Natural killer cell (primary cell): ENCODE results near the gene NGEF. TPM values are rescaled to one million over a fixed set of nuclear protein-coding genes. Genes with fewer than 3 reads are reported as not detected.

Source experiments
- ATAC-seq, 3 donors: fragments of 150-1000 bp in 2 of 3; fragments of 200-7000 bp in 1 of 3; cut with Tn5 transposase; 1 replicate in 1 of 3; 2 replicates in 2 of 3; pipeline ENCODE4 v1.10.0; 2021; ENCODE audit warnings: mild to moderate bottlenecking in 2 of 3, moderate library complexity in 2 of 3
- DNase-seq, 2 donors: peaks; one replicate each; pipeline versions ENCODE4 v3.0.0 to v3.0.0-alpha.2; 2013 to 2021; ENCODE audit warnings: mixed read lengths in 1 of 2
- H3K27ac ChIP-seq: one replicate; pipeline ENCODE4 v1.5.1; 2013; ENCODE audit warnings: mild to moderate bottlenecking, low read length
- H3K27me3 ChIP-seq: one replicate; pipeline ENCODE4 v1.6.1; 2013; ENCODE audit warnings: low read length; ENCODE audit not compliant: control insufficient read depth, insufficient read depth
- H3K36me3 ChIP-seq: one replicate; pipeline ENCODE4 v1.6.1; 2013; ENCODE audit warnings: low read length; ENCODE audit not compliant: control insufficient read depth, insufficient read depth
- H3K4me1 ChIP-seq: one replicate; pipeline ENCODE4 v1.6.1; 2013; ENCODE audit warnings: low read length; ENCODE audit not compliant: control insufficient read depth, insufficient read depth
- H3K4me3 ChIP-seq: one replicate; pipeline ENCODE4 v1.5.1; 2013; ENCODE audit warnings: low read length
- H3K9me3 ChIP-seq: one replicate; pipeline ENCODE4 v1.6.1; 2013; ENCODE audit warnings: low read length; ENCODE audit not compliant: control insufficient read depth, insufficient read depth
- H3K27ac Mint-ChIP-seq, 2 donors: one replicate each; pipeline ENCODE4 v1.8.0; 2022; ENCODE audit warnings: mild to moderate bottlenecking in 2 of 2, mixed read lengths in 2 of 2, moderate library complexity in 1 of 2
- H3K27me3 Mint-ChIP-seq, 2 donors: one replicate each; pipeline ENCODE4 v1.8.0; 2022; ENCODE audit warnings: low read depth in 2 of 2, mixed read lengths in 2 of 2
- H3K36me3 Mint-ChIP-seq: one replicate; pipeline ENCODE4 v1.8.0; 2022; ENCODE audit warnings: mixed read lengths
- H3K4me1 Mint-ChIP-seq, 2 donors: one replicate each; pipeline ENCODE4 v1.8.0; 2022; ENCODE audit warnings: mixed read lengths in 2 of 2
- H3K4me3 Mint-ChIP-seq: one replicate; pipeline ENCODE4 v1.8.0; 2022; ENCODE audit warnings: mild to moderate bottlenecking, moderate library complexity, mixed read lengths
- H3K9me3 Mint-ChIP-seq, 2 donors: one replicate each; pipeline ENCODE4 v1.8.0; 2022; ENCODE audit warnings: mixed read lengths in 2 of 2
- WGBS: methylation state at CpG from one replicate; pipeline ENCODE4 v1.1.7; 2013; ENCODE audit warnings: missing lambda C conversion rate; ENCODE audit not compliant: insufficient coverage; 5-methylcytosine and 5-hydroxymethylcytosine counted together
- intact Hi-C: fragments of 100-400 bp; cut with micrococcal nuclease; formaldehyde crosslinking; loops from one replicate; pipeline ENCODE4 v1.14.2; 2022
- total RNA-seq, 4 donors: library from RNA; stranded (reverse); fragments of 120-200 nt in 1 of 4; gene quantifications; one replicate each; pipeline versions ENCODE4 v1.2.3 to v1.2.4, GENCODE V29; 2013 to 2022
- TF ChIP-seq, protein P1 (sequence below): fragments of 200-600 bp; IDR thresholded peaks from one replicate; pipeline ENCODE4 v1.8.0; 2022; ENCODE audit warnings: antibody characterized with exemption

NGEF gene
- total RNA-seq, 3 donors from 2014 or later (not counting 1 experiment from before 2014, with no cell fraction given), result not detected

DNA sequence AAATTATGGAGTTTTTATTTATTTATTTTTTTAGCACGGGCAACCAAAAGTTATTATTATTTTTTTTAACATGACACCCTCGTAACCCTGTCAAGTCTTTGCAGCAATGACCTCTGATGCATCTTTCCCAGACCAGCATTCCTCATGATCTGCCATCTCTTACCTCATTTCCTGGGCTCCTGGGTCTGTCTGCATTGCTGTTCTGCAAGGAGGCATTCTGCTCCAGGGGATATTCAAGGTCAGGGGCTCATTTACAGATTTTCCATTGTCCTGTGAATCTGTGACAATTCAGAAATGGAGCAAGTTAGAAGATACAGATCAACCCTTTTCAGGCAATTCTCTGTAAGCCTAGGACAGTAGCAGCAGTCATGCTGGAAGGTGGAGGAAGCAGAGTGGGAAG, 43.0 kb downstream of the NGEF start:
- Mint-ChIP-seq H3K9me3 (no peaks in the 10 kb centered on the region), H3K4me1 (no peaks in the 10 kb centered on the region), H3K36me3 (no peaks in the 10 kb centered on the region), H3K27ac (peak overlapping the region in 1 of 2 donors; percentile 33), H3K27me3 (no peaks in the 10 kb centered on the region), H3K4me3 (no peak overlapping the region)
- DNase-seq (no peak), ATAC-seq (no peak)
- WGBS, result 89% methylated on average over 2 of the region's 2 CpGs
- Histone ChIP-seq H3K4me1 (no peaks in the 10 kb centered on the region), H3K27ac (no peak overlapping the region), H3K4me3 (no peak overlapping the region), H3K27me3 (no peaks in the 10 kb centered on the region), H3K9me3 (no peaks in the 10 kb centered on the region), H3K36me3 (no peaks in the 10 kb centered on the region)
- intact Hi-C loops, result no loop called here
- TF ChIP-seq, protein P1, sequence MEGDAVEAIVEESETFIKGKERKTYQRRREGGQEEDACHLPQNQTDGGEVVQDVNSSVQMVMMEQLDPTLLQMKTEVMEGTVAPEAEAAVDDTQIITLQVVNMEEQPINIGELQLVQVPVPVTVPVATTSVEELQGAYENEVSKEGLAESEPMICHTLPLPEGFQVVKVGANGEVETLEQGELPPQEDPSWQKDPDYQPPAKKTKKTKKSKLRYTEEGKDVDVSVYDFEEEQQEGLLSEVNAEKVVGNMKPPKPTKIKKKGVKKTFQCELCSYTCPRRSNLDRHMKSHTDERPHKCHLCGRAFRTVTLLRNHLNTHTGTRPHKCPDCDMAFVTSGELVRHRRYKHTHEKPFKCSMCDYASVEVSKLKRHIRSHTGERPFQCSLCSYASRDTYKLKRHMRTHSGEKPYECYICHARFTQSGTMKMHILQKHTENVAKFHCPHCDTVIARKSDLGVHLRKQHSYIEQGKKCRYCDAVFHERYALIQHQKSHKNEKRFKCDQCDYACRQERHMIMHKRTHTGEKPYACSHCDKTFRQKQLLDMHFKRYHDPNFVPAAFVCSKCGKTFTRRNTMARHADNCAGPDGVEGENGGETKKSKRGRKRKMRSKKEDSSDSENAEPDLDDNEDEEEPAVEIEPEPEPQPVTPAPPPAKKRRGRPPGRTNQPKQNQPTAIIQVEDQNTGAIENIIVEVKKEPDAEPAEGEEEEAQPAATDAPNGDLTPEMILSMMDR, result no peak

DNA sequence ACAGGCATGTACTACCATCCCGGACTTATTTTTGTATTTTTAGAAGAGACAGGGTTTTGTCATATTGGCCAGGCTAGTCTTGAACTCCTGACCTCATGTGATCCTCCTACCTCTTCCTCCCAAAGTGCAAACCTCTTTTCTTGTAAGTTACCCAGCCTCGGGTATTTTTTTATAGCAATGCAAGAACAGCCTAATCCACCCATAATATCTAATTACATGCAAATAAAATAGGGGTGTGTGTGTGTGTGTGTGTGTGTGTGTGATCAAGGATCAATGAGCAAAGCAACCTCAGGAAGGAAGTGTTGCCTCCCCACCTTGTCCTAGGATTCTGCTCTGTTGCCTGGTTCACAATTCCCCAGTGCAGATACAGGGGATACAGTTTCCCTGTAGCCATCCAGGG, 45.6 kb downstream of the NGEF start:
- no peaks in the 10 kb centered on the region for H3K36me3 Mint-ChIP-seq
- intact Hi-C loops, result no loop called here
- no peak overlapping the region for H3K27ac Mint-ChIP-seq
- 100% methylated on average over 1 of the region's 2 CpGs for WGBS
- no peaks in the 10 kb centered on the region for H3K4me1 Mint-ChIP-seq
- H3K27me3 Mint-ChIP-seq, result no peaks in the 10 kb centered on the region
- ATAC-seq (no peak), DNase-seq (no peak)
- no peak overlapping the region for H3K4me3 ChIP-seq
- no peaks in the 10 kb centered on the region for H3K27me3 ChIP-seq
- H3K27ac ChIP-seq, result no peak overlapping the region
- H3K4me3 Mint-ChIP-seq, result no peak overlapping the region
- no peaks in the 10 kb centered on the region for H3K9me3 Mint-ChIP-seq
- H3K9me3 ChIP-seq, result no peaks in the 10 kb centered on the region
- no peaks in the 10 kb centered on the region for H3K4me1 ChIP-seq
- H3K36me3 ChIP-seq, result no peaks in the 10 kb centered on the region
- TF ChIP-seq, protein P1, result no peak

DNA sequence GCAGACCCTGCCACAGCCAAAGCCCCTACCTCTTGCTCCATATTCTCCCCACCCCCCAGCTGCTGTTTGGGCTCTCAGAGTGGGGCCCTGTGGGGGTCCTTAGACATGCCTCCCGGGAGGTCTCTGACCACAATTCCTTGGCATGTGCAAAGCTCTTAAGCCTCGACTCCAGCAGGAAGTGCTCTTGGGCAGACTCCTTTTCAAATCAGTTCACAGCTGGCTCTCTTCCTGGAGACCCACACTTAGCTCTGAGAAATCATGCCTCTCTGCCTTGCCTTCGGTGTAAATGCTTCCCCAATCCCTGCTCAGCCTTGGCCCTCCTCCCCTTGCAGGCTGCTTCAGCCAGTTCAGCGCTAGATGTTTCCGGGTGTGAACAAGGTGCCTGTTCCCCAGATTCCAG, 46.9 kb downstream of the NGEF start:
- Histone ChIP-seq H3K9me3 (no peaks in the 10 kb centered on the region), H3K27me3 (no peaks in the 10 kb centered on the region), H3K4me1 (no peaks in the 10 kb centered on the region), H3K4me3 (no peak overlapping the region), H3K27ac (no peak overlapping the region), H3K36me3 (no peaks in the 10 kb centered on the region)
- Mint-ChIP-seq H3K36me3 (no peaks in the 10 kb centered on the region), H3K27me3 (no peaks in the 10 kb centered on the region), H3K4me3 (no peak overlapping the region), H3K4me1 (no peaks in the 10 kb centered on the region), H3K9me3 (peaks cover 0 to 3% of the 10 kb centered on the region in 2 donors), H3K27ac (no peak overlapping the region)
- no peak for DNase-seq
- no peak for ATAC-seq
- intact Hi-C loops, result no loop called here
- TF ChIP-seq, protein P1, result no peak
- 54% methylated on average over 5 of the region's 5 CpGs for WGBS

DNA sequence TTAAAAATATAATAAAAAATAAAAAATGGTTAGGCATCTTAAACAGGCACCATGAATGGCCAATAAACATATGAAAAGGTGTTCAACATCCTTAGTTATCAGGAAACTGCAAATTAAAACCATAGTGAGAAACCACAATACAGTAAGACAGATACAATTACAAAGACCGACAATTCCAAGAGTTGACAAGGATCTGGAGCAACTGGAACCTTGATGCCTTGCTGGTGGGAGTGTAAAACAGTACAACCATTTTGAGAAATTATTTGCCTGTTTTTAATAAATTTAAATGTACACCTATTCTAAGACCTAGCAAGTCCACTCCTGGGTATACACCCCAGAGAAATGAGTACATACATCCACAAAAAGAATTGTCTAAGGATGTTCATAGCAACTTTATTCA, 49.1 kb downstream of the NGEF start:
- H3K27ac ChIP-seq, result no peak overlapping the region
- TF ChIP-seq, protein P1, result no peak
- no peak for DNase-seq
- H3K36me3 Mint-ChIP-seq, result no peaks in the 10 kb centered on the region
- H3K27me3 Mint-ChIP-seq, result no peaks in the 10 kb centered on the region
- intact Hi-C loops, result no loop called here
- H3K4me1 ChIP-seq, result no peaks in the 10 kb centered on the region
- ATAC-seq, result no peak
- H3K36me3 ChIP-seq, result no peaks in the 10 kb centered on the region
- H3K27ac Mint-ChIP-seq, result no peak overlapping the region
- H3K4me3 Mint-ChIP-seq, result no peak overlapping the region
- no peak overlapping the region for H3K4me3 ChIP-seq
- H3K9me3 Mint-ChIP-seq, result peaks cover 0 to 3% of the 10 kb centered on the region in 2 donors
- no peaks in the 10 kb centered on the region for H3K27me3 ChIP-seq
- no CpG with 5 or more reads among the region's 1 CpG for WGBS
- no peaks in the 10 kb centered on the region for H3K9me3 ChIP-seq
- no peaks in the 10 kb centered on the region for H3K4me1 Mint-ChIP-seq
